Kidney tubule cell (primary cell): Measurements from ENCODE around the gene CHST6.
A peak's percentile ranks its signal among the peaks of the same experiment; 100 is the strongest.
"Not testable (repeated sequence)": the region's sequence is repeated elsewhere in the genome, so short reads cannot be mapped to it uniquely, and the experiment has no call there.

Experiments used
- DNase-seq: peaks from one replicate; pipeline ENCODE4 v3.0.0-alpha.2; 2018; ENCODE audit warnings: low spot score

Gene CHST6

DNA sequence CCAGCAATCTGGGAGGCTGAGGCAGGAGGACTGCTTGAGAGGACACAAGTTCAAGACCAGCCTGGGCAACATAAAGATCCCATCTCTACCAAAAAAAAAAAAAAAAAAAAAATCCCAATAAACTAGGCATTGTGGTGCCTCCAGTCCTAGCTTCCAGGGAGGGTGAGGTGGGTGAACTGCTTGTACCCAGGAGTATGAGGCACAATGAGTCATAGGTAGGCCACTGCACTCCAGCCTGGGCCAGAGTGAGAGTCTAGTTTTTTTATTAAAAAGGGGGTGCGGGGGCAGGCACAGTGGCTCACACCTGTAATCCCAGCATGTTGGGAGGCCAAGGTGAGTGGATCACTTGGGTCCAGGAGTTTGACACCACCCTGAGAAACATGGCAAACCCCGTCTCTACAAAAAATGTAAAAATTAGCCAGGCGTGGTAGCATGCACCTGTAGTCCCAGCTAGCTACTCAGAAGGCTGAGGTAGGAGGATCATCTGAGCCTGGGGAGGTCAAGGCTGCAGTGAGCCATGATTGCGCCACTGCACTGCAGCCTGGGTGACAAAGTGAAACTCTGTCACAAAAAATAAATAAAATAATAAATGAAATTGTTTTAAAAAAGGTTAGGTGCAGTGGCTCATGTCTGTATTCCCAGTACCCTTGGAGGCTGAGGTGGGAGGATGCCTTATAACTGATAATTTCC lies 7.8 kb upstream of the CHST6 start:
- peak; percentile 66 for DNase-seq

DNA sequence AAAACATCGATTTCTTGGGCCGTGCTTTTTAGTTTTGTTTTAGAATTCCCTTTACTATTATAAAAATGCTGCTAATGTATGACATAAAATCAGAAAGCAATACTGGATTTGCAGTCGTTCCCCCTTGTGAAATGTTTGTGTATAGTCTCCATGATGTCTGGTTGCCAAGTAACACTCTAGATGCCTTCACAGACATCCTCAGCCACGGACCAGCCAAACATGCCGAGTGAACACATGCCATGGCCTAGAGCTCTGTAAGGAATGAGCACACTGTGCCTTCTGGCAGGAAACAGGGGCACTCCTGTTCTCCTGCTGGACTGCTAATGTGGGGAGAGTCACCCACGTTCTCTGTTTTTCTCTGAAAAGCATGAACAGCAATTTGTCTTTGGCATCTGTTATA lies 6.6 kb upstream of the CHST6 start:
- not testable (repeated sequence) for DNase-seq

DNA sequence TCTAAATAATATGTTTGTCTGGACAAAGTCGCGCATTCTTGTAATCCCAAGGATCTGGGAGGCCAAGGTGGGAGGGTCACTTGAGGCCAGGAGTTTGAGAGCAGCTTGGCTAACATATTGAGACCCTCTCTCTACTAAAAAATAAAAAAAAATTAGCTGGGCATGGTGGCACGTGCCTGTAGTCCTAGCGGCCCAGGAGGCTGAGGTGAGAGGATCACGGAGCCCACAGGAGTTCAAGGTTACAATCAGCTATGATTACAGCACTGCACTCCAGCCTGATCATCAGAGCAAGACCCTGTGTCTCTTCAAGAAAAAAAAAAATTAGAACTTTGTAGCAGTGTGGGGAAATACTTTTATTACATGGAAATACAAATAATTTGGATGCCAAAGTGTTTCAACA lies 6.1 kb upstream of the CHST6 start:
- DNase-seq = no peak

DNA sequence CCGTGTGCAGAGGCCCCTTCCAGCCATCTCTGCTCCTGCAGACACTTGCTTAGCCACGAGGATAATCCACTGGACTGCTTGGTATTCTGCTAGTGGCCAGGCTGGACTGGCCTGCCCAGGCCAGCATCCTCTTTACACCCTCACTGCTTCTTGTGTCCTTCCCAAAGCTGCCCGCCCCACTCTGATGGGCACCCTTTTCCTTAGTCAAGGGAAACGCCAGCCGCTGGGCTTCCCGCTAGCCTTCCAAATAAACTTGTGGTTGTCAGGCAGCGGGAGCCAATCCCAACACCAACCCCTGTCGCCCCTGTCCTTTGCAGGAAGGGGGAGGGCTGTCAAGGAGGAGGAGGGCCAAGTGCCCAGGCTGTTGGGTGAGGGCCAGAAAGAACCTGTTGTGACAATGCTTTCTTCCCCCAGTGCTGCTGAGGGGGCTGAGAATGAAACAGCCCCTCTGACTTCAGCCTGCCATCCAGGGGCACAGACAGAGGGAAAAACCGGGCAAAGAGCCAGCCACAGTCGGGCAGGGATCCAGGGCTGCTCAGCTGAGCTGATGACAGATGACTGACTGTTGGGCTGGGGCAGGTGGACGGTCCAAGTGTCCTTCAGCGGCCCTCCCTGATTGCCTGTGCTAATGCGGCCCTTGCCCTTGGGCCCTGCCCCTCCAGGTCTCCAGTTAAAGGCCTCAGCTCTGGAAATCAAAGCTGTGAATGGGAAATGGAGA lies 3.5 kb upstream of the CHST6 start:
- DNase-seq = peak; percentile 71

DNA sequence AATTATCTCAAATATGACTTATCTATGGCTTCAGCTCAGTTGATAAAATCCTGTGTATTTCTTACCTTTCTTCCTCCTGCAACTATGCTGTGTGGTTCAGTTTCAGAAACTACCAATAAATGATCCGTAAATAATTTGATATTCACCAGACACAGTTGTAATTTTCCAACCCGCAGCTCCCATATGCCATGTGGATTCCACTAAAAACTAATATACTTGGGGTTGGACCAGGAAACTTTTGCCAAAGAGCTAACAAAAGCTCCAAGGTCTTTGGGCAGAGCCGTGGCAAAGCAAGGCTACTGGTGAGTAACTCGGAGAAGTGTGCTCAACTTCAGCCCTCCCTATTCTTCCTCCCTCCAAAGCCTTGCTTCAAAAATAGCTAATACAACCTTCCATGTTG lies 2.3 kb upstream of the CHST6 start:
- DNase-seq = no peak

DNA sequence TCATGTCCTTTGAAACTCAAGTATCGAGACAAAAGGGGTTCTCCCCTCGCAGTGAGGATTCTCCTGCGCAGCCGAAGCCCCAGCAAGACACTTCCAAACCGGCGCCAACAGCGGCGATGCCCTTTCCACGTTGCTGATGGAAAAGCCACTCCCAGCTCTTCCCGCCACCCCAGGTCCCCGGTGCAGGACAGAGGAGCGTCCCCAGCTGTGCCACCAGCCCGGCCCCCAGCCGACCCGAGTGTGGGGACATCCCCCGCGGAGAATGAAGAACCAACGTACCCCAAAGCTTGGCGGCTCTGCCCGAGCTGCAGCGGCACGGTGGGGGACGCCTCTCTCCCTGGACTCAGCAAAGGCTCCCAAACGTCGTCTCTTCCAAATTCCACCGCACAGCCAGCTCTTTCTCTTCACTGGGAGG lies 573 bp downstream of the CHST6 start:
- DNase-seq = no peak

DNA sequence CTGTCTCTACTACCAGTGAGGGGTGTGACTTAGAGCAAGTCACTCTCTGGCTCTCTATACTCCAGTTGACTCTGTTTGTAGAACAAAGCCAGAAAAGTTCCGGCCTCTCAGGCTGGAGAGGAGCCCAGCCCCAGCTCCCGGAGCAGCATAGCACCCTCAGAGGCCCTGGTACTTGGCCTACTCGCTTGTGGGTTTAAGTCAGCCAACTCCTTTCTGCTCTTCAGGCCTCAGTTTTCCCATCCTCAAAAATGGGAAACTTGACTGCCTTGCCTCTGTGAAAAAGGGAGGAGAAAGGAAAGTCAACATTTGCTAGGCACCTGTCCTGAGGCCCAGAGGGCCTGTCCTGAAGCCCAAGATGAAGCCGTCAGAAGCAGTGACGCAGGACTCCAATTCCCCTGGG lies 1.1 kb downstream of the CHST6 start:
- DNase-seq = no peak

DNA sequence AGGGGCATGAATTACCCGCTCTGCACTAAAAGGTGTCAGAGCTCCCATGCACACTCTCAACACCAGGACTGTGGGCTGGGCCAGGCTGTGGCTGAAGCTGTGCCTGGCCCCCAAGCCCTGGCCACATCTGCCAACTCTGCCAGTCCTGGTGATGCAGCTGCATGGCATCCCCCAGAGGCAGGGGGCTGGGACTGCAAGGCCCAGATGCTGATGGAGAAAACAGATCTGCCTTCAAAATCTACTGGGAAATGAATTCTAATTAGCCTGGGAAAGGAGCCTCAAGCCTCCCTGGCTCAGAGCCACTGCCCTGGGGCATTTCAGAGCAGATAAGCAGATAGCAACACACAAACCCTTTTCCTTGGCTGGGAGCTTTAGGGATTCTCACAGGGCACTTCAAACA lies 3.4 kb downstream of the CHST6 start:
- peak; percentile 52 for DNase-seq

DNA sequence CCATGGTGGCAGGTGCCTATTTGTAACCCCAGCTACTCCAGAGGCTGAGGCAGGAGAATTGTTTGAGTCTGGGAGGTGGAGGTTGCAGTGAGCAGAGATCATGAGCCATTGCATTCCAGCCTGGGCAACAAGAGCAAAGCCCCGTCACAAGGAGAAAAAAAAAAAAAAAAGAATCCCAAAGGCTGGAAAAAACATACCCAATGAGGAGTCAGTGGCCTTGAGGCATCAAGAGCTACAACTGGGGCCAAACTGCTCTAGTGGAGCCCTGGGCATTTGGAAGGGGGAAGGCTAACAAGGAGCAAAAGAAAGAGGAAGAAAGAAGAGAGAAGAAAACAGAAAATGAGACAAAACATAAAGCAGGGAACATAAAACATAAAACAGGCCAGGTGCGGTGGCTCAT lies 6.9 kb downstream of the CHST6 start:
- DNase-seq = no peak

DNA sequence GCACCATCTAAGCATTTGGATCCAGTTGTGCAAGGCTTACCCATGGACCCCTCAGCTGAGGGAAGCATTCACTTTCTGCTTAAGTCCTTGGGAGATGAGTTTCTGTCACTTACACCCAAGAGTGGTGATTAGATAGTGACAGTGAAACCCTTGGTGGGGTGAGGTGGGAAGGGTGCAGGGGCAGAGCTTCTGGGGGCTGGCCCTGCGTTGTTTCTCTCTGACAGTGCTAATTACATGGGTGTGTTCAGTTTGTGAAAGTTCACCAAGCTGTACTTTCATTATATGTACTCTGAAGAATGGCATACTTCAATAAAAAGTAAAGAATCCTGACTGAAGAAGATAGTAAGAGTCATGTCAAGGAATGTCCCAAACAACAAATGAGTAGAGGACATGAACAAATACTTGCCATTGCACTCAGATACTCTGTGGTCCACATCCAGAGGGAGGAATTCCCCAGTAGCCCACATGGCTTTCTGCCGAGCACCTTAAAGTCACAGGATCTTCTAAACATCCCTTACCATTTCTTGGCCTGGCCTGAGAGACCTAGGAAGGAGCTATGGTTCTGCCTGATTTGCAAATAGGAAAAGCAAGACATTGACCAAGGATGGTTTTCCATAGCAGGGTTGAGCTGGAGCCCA lies 8.4 kb downstream of the CHST6 start:
- no peak for DNase-seq

DNA sequence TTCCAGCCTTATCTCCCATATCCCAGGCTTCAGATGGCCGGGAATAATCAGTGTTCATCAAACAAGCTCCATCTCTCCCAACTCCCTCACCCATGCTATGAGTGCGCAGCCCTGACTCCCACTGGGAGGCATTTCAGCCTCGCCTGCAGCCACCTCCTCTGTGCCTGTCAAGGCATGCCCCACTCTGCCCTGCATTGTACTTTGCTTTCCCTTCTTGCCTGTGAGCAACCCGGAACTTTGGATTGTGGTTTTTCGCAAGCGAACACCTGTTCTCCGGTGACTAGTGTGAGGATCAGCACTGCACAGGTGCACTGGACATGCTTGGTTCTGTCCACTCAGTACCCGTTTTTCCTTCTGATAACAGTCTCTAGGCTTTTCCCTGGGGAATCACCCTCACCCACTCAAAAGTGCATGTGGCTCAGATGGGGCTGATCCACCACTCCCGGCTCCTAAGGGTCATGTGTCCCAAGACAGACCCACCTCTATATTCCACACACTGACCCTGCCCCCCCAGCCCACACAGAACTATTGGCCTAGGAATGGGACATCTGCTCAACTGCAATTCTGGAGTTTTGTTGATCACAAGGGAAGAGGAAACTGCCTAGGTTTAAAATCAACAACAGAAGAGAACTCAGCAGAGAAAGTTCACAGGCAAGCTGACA lies 9.1 kb downstream of the CHST6 start:
- DNase-seq = no peak

DNA sequence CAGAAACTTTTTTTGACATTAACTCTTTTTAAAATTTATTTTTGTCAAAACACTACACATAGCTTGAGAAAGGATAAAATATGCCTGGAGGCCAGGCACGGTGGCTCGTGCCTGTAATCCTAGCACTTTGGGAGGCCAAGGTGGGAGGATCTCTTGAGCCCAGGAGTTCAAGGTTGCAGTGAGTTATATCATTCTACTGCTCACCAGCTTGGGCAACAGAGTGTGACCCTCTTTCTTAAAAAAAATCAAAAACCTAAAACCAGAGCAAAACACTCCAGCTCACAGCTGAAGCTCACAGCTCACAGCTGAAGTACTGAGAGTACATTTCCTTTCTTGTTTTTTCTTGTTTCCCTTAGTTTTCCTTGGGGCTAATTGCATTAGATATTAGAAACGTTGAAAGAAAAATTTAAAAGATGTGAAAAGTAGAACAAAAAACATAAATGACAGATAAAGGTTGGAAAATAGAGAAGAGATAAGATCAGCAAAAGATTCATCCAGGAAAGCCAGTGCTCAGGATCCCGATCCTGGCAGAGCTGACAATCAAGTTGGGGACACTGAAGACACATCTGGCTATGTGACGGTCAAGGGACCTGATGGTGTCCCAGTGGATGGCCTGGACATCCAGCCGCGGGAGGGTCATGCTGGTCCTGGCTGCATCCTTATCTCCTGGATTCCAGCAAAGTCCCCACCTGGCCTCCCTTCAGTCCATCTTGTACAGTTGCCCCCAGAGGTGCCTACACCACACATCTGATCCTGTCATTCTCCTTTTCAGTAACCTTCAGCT lies 9.8 kb downstream of the CHST6 start:
- DNase-seq = no peak

DNA sequence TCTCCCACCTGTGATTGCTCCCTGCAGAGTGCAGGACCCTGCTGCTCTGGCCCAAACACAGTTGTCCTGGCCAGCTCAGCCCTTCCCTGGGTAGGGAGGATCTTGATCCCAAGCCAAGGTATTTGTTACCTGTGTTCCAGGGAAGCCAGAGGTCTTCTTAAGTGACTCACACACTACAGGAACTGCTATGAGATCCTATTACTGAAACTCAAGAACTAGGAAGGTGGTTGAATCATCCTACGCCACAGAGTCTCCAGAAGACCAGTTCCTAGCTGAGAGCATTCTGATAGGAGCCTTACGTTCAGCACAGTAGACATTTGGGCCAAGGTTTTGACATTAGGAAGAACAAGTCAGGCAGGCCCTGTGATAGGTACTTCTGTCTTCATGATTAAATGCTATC lies 12.0 kb downstream of the CHST6 start:
- DNase-seq = peak; percentile 95

DNA sequence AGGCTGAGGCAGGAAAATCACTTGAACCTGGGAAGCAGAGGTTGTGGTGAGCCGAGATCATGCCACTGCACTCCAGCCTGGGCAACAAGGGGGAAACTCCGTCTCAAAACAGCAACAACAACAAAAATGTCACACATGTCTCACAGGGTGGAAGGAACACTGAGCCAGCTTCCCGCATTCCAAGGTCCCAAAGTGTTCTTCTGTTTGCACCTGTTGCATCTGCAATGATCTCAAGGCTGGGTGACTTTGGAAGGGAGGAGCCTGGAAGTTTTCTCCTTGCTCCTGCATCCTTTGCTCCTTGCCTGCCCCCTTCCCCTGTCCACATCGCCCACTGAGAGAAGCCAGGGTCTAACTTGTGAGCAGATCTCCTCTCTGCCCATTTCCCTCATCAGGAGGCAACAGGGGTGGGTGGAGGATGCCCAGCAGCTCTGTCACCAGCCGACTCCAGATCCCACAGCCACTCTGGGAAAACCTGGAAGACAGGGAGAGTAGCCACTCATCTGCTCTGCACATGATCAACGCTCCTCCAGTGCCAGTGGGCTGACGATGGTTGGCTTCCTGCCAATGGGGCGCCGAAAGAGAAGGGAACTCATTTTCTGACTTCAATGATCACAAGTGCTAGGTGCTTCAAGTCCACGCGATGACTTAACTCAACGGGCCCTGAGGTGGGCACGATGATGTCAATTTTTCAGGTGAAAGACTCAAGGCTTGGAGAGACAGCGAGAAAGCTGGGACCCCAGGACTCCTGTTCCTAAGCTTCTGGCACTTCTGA lies 12.6 kb downstream of the CHST6 start:
- no peak for DNase-seq

DNA sequence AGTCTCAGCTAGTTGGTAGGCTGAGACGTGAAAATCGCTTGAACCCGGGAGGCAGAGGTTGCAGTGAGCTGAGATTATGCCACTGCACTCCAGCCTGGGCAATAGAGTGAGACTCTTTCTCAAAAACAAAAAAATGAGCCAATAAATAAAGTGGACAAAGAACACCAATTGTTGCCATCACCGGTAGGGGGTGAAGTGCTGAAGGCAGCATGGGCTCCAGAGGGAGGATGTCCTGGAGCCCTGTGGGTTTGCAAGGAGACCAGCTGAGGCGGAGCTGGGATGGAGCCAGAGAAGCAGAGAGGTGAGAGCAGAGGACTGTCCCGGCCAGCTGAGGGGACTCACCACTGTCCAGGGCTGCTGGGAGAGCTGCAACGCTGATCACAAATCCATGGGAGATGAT lies 13.8 kb downstream of the CHST6 start:
- DNase-seq = no peak

DNA sequence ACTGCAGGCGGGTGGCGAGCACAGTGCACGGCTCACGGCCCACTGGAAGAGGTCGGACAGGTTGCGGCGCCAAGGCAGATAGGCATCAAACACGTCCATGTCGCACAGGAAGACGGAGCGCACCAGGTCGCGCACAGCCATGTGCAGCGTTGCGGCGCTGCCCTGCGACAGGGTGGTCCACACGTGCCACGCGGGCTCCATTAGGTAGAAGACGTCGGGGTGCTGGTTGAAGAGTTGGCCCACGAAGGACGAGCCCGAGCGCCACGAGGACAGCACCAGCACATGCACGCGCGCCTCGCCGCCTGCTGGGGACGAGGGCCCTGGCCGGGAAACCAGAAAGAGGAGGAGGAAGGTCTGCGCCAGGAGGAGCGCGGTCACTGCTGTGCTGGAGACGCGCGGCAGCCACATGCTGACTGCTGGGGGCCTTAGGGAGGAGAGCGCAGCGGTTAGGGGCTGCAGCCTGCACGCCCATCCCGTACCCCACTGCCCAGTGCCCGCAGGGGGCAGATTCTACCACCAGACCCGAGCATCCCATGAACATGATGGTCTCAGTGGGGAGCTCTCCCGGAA lies 15.7 kb downstream of the CHST6 start:
- no peak for DNase-seq

DNA sequence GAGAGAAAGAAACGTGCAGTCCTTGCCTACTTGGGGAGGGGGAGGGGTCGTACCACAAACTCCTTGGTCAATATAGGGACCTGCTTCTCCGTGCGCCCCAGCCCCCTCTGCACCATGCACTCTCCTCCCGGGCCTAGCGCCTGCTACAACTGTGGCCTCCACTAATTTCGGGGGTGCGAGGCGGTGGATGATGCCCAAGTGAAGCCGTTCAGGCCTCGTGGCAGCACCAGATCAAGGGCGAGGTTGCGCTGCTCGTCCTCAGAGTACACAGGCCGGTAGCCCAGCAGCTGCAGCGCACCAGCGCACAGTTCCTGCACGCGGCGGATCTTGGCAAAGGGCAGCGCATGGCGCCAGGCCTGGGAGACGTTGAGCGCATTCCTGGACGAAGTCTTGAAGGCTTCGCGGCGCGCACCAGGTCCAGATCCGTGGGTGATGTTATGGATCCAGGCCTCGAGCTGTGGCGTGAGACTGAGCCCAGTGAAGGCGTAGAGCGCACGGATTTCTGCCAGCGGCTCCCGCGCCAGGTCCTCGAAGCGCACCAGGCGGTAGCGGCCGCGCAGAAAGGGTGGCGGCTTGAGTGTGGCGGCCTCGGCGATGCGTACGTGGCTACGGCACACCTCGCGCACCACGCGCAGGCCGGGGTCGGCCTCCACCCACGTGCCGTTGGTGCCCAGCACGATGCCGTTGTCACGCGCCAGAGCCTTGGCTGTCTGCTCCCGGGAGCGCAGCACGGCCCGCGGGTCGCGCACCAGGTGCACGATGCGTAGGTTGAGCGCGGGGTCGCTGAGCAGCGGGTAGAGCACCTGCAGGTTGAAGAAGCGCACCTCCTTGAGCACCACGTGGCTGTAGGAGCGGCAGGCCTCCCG lies 16.5 kb downstream of the CHST6 start:
- no peak for DNase-seq

DNA sequence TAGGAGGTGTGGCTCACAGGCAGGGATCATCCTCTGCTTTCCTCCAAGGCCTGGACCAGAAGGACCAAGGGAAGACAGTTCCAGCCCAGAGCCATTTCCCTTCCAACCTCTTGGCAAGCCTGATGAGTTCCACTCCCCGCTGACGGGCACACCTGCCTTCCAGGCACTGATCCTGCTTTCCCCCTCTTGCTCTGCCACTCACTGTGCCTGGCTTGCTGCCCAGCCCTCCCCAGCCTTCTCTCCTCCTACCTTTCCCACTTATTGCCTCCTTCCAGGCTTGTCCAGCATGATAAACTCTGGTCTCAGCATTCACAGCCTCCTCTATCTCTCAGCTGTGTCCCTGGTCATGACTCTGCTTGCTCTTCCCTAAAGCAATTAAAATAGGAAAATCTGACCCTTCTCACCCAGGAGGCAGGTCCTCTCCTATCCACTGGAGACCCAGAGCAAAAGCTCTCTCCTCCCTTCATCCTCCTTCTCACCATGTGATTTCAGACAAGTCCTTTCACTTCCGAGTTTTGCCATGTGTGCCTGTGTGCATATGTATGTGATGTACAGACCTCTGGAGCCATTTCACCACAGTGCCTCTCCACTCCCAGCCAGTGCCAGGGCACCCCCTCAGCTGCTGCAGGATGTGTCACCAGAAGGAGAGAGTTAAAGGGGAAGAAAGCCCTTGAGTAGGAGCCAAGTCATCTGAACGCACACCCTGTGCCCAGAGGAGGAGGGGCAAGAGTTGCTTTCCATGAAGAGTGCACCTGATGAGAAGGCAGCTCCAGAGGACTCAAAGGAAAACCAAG lies 17.4 kb downstream of the CHST6 start:
- DNase-seq = peak; percentile 59

DNA sequence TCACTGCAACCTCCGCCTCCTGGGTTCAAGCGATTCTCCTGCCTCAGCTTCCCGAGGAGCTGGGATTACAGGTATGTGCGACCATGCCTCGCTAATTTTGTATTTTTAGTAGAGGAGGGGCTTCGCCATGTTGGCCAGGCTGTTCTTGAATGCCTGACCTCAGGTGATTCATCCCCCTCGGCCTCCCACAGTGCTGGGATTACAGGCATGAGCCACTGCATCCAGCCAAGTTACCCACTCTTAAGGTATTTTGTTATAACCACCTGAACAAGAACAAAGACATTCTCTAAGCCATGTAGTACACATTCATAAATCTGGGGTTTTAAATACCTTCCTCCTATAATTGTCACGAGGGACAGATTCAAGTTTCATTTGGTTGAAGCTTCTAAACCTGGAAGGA lies 18.4 kb downstream of the CHST6 start:
- DNase-seq = peak; percentile 95
